ENCODE results near the gene NME3.

DNA sequence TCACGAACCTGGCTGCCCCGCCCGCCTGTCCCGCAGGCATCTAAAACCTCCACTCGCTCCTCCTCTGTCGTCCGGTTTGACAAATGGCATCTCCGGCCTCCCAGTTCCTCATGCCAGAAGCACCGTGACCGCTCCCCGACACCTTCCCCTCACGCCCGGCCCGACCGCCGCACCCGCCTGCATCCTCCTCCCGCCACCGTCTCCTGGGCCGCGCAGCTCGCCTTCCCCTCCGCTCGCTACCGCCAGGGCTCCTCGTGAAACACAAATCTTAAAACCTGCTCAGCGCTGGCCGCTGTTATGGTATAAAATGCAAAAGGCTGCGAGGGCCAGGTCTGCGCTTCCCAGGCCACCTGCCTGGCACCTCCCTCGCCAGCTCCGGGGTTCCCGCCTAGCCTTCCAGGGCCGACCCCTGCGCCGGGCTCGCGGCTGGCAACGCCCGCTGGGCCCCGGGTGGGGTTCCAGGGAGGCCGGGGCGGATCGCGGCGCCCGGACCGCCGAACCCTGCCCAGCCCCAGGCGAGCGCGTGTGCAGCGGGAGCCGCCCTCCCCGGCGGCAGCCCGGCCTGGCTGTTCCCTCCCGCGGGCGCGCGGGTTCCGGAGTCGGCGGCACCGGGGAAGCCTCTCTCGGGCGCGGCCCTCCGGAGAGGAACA lies 10.5 kb upstream of the NME3 start:
- TF ChIP-seq, protein P1, sequence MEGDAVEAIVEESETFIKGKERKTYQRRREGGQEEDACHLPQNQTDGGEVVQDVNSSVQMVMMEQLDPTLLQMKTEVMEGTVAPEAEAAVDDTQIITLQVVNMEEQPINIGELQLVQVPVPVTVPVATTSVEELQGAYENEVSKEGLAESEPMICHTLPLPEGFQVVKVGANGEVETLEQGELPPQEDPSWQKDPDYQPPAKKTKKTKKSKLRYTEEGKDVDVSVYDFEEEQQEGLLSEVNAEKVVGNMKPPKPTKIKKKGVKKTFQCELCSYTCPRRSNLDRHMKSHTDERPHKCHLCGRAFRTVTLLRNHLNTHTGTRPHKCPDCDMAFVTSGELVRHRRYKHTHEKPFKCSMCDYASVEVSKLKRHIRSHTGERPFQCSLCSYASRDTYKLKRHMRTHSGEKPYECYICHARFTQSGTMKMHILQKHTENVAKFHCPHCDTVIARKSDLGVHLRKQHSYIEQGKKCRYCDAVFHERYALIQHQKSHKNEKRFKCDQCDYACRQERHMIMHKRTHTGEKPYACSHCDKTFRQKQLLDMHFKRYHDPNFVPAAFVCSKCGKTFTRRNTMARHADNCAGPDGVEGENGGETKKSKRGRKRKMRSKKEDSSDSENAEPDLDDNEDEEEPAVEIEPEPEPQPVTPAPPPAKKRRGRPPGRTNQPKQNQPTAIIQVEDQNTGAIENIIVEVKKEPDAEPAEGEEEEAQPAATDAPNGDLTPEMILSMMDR (IDR thresholded peaks at IDR 0.05), result no peak
- TF ChIP-seq POLR2A (IDR thresholded peaks at IDR 0.05) (no peak), EP300 (IDR thresholded peaks at IDR 0.05) (no peak)

Data from ovary (tissue), 3 donors.